Kidney (tissue), 14 donors: ENCODE data around the gene NOTCH2. TPM values are rescaled to one million over a fixed set of nuclear protein-coding genes. Genes with fewer than 3 reads are reported as not detected.
A peak's percentile ranks its signal among the peaks of the same experiment; 100 is the strongest.

Experiments
- DNase-seq, 5 donors: peaks; one replicate each; pipeline ENCODE4 v3.0.0-alpha.2; 2013 to 2020
- FAIRE-seq: peaks from 2 replicates; lab custom pipeline; 2012; peaks lifted over from hg19 to GRCh38; lab: Jason Lieb, UNC
- H3K27ac ChIP-seq, 2 donors: one replicate each; pipeline ENCODE4 v1.7.0; 2013; ENCODE audit warnings: low read depth in 2 of 2, low read length in 2 of 2, inconsistent platforms in 1 of 2
- H3K27me3 ChIP-seq: one replicate; pipeline ENCODE4 v1.7.1; 2013; ENCODE audit warnings: low read length, inconsistent platforms; ENCODE audit not compliant: control insufficient read depth, insufficient read depth
- H3K36me3 ChIP-seq, 3 donors: one replicate each; pipeline versions ENCODE4 v1.7.0 to v1.7.1; 2013; ENCODE audit warnings: low read length in 3 of 3, control low read depth in 1 of 3, inconsistent platforms in 1 of 3; ENCODE audit not compliant: insufficient read depth in 3 of 3, control insufficient read depth in 2 of 3
- H3K4me1 ChIP-seq, 3 donors: one replicate each; pipeline versions ENCODE4 v1.7.0 to v1.7.1; 2013; ENCODE audit warnings: low read length in 3 of 3, inconsistent platforms in 1 of 3, low read depth in 1 of 3; ENCODE audit not compliant: control insufficient read depth in 2 of 3, insufficient read depth in 2 of 3
- H3K4me3 ChIP-seq, 3 donors: one replicate each; pipeline versions ENCODE4 v1.7.0 to v1.8.1; 2013; ENCODE audit warnings: low read length in 3 of 3, control low read depth in 1 of 3, inconsistent platforms in 1 of 3
- H3K9ac ChIP-seq, 3 donors: one replicate each; pipeline versions ENCODE4 v1.7.0 to v1.7.1; 2013; ENCODE audit warnings: low read length in 3 of 3, control low read depth in 1 of 3, inconsistent platforms in 1 of 3
- H3K9me3 ChIP-seq, 3 donors: one replicate each; pipeline versions ENCODE4 v1.7.0 to v1.7.1; 2013; ENCODE audit warnings: low read length in 3 of 3, control low read depth in 1 of 3, inconsistent platforms in 1 of 3; ENCODE audit not compliant: control insufficient read depth in 2 of 3, insufficient read depth in 1 of 3
- intact Hi-C: fragments of 100-400 bp; cut with DNase I; formaldehyde crosslinking; loops from one replicate; pipeline ENCODE4 v1.11.1; 2022
- polyA plus RNA-seq: library from polyadenylated mRNA; stranded (reverse); fragments of 350-450 nt; fragmentation: Illumina TruSeq; extraction: RNeasy Lipid Tissue Mini Kit (QIAGEN cat#74804); gene quantifications from one replicate; pipeline ENCODE4 v1.2.3, GENCODE V29; 2014; ENCODE audit warnings: low read depth, low replicate concordance; ENCODE audit not compliant: insufficient read depth
- total RNA-seq: library from RNA; stranded (reverse); fragmentation: NEBNext Ultra II Directional; extraction: Animal tissue kit (Norgen Biotek cat#: 25700); gene quantifications from one replicate; pipeline ENCODE4 v1.2.1, GENCODE V29; 2021
- TF ChIP-seq, protein P1 (sequence below): IDR thresholded peaks from 3 replicates; pipeline ENCODE4 v1.5.1; 2012; ENCODE audit warnings: mild to moderate bottlenecking, moderate library complexity, borderline replicate concordance; ENCODE audit not compliant: insufficient read depth; ENCODE audit errors: extremely low read depth
- donor health status: control.
- donor health status: control.
- donor health status: control.
- donor health status: control.
- donor health status: control.
- donor health status: DM: yes; HTN: yes; CAD: no.
- donor health status: Normal renal cell carcinoma (clear cell type).

Gene NOTCH2
- total and polyA plus RNA-seq, 2 donors from 2014 or later, result 4.9 to 113 TPM

GRCh38 chr1:119920104-119920968, 149.1 kb downstream of the NOTCH2 start:
- Histone ChIP-seq H3K9ac (no peak overlapping the region), H3K27ac (no peak overlapping the region), H3K4me3 (no peak overlapping the region), H3K9me3 (no peaks in the 10 kb centered on the region), H3K27me3 (no peaks in the 10 kb centered on the region), H3K36me3 (peaks cover 41 to 86% (median 62%) of the 10 kb centered on the region in 3 donors), H3K4me1 (no peaks in the 10 kb centered on the region)
- DNase-seq, result no peak
- FAIRE-seq, result no peak
- TF ChIP-seq, protein P1, sequence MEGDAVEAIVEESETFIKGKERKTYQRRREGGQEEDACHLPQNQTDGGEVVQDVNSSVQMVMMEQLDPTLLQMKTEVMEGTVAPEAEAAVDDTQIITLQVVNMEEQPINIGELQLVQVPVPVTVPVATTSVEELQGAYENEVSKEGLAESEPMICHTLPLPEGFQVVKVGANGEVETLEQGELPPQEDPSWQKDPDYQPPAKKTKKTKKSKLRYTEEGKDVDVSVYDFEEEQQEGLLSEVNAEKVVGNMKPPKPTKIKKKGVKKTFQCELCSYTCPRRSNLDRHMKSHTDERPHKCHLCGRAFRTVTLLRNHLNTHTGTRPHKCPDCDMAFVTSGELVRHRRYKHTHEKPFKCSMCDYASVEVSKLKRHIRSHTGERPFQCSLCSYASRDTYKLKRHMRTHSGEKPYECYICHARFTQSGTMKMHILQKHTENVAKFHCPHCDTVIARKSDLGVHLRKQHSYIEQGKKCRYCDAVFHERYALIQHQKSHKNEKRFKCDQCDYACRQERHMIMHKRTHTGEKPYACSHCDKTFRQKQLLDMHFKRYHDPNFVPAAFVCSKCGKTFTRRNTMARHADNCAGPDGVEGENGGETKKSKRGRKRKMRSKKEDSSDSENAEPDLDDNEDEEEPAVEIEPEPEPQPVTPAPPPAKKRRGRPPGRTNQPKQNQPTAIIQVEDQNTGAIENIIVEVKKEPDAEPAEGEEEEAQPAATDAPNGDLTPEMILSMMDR, result no peak
- intact Hi-C loops, result no loop called here

GRCh38 chr1:119919241-119919640, 150.2 kb downstream of the NOTCH2 start:
- intact Hi-C loops, result no loop called here
- DNase-seq, result peak in 1 of 5 donors; percentile 63
- Histone ChIP-seq H3K27me3 (no peaks in the 10 kb centered on the region), H3K9ac (no peak overlapping the region), H3K4me3 (no peak overlapping the region), H3K9me3 (no peaks in the 10 kb centered on the region), H3K4me1 (no peaks in the 10 kb centered on the region), H3K36me3 (peaks cover 42 to 86% (median 57%) of the 10 kb centered on the region in 3 donors), H3K27ac (no peak overlapping the region)
- TF ChIP-seq, protein P1, result no peak
- no peak for FAIRE-seq

- TF ChIP-seq, protein P1, result no peak
- Histone ChIP-seq H3K9me3 (no peaks in the 10 kb centered on the region), H3K4me1 (no peaks in the 10 kb centered on the region), H3K36me3 (peaks cover 42 to 83% (median 52%) of the 10 kb centered on the region in 3 donors), H3K27ac (no peak overlapping the region), H3K4me3 (no peak overlapping the region), H3K27me3 (no peaks in the 10 kb centered on the region), H3K9ac (no peak overlapping the region)
- FAIRE-seq (no peak), DNase-seq (no peak)
- intact Hi-C loops, result no loop called here
These were observed 151.2 kb downstream of the NOTCH2 start for GRCh38 chr1:119918301-119918700.
